ENCODE measurements around the gene SNPH.

DNA sequence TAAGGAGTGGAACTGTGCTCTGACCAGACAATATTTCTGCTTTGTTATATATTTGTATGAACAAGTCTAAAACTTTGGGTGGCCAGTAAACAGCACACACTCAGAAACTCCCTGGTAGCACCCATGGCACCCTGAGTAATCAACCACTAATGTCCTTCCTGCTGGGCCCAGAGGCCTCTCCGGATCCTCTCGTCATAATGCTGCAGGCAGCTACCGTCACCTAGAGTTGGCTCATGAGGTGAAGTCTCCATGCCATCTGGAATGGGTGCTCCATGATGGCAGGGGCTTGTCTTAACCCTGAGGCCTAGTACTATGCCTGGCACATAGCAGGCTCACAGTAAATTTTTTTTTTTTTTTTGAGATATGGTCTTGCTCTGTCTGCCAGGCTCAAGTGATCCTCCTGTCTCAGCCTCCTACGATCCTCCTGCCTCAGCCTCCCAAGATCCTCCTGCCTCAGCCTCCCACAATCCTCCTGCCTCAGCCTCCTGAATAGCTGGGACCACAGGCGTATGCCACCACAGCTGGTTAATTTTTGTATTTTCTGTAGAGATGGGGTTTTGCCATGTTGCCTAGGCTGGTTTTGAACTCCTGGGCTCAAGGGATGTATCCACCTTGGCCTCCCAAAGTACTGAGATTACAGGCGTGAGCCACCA, 65.8 kb downstream of the SNPH start:
- TF ChIP-seq, protein P1, sequence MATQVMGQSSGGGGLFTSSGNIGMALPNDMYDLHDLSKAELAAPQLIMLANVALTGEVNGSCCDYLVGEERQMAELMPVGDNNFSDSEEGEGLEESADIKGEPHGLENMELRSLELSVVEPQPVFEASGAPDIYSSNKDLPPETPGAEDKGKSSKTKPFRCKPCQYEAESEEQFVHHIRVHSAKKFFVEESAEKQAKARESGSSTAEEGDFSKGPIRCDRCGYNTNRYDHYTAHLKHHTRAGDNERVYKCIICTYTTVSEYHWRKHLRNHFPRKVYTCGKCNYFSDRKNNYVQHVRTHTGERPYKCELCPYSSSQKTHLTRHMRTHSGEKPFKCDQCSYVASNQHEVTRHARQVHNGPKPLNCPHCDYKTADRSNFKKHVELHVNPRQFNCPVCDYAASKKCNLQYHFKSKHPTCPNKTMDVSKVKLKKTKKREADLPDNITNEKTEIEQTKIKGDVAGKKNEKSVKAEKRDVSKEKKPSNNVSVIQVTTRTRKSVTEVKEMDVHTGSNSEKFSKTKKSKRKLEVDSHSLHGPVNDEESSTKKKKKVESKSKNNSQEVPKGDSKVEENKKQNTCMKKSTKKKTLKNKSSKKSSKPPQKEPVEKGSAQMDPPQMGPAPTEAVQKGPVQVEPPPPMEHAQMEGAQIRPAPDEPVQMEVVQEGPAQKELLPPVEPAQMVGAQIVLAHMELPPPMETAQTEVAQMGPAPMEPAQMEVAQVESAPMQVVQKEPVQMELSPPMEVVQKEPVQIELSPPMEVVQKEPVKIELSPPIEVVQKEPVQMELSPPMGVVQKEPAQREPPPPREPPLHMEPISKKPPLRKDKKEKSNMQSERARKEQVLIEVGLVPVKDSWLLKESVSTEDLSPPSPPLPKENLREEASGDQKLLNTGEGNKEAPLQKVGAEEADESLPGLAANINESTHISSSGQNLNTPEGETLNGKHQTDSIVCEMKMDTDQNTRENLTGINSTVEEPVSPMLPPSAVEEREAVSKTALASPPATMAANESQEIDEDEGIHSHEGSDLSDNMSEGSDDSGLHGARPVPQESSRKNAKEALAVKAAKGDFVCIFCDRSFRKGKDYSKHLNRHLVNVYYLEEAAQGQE (IDR thresholded peaks at IDR 0.05; ENCODE audit: insufficient read depth in 1 of 2, low read depth in 2 of 2, low read length in 2 of 2): no peak
- TF ChIP-seq POLR2AphosphoS5 (IDR thresholded peaks at IDR 0.05; ENCODE audit: low read depth, low read length) (no peak), SIN3A (IDR thresholded peaks at IDR 0.05; ENCODE audit: borderline replicate concordance, insufficient read depth, low read length) (no peak), TAF1 (IDR thresholded peaks at IDR 0.05; ENCODE audit: borderline replicate concordance, insufficient read depth, low read length) (no peak)

All from PFSK-1 (cell line).